Activated CD4-positive, alpha-beta T cell treated with anti-CD3 and anti-CD28 coated beads for 24 hours (primary cell): Measurements from ENCODE around the gene BRD3OS.
A peak's percentile ranks its signal among the peaks of the same experiment; 100 is the strongest.

Source experiments
- DNase-seq, 2 donors: peaks; one replicate each; pipeline ENCODE4 v3.0.0-alpha.2; 2020; ENCODE audit warnings: low read depth in 2 of 2

The BRD3OS gene

DNA sequence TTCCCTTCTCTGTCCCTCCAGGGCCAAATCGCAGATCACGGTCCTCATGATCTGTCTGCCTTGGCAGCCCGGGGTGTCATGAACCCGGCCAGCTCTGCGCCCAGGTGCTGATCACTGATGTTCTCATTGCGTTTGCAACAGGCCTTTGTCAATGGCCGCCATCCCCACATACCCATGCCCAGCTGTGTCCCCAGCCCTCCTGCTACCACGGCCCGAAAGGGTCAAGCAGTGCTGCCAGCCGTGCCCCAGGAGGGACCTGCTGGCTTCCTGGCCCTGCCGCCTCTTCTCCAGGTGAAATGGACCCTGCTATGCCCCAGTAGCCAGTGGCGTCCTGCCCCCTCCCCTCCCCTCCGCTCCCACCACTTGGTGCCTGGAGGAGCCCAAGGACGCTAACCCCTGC is 20.4 kb upstream of the BRD3OS start:
- no peak for DNase-seq

DNA sequence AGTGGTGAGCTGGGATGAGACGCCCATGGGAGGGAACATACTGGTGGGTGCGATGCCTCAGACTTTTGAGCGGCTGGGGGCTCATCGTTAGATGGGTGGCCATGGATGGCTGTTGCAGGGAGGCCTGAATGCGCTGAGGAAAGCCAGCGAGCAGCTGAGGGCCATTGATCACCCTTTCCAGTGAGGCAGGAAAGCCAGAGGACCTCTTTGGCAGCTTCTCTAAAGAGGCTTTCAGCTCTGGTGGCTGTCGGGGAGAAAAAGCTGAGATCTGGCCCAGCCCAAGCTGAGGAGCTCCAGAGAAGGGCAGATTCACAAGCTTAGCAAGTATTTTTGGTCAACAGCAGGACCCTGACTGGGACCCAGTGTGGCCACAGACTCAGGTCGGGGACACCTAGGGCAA is 19.9 kb upstream of the BRD3OS start:
- no peak for DNase-seq

DNA sequence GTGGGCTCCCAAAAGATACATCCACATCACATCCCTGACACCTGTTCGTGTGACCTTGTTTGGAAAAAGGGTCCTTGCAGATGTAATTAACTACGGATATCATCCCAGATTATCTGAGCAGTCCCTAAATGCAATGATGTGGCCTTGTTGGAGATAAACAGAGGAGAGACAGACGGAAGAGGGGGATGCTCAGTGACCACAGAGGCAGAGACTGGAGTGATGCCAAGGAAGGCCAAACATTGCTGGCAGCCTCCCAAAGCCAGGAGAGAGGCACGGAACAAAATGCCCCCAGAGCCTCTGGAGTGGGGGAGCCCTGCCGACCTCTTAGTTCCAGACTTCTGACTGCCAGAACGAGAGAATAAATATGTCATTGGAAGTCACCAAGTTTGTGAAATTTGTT is 18.1 kb upstream of the BRD3OS start:
- DNase-seq, result no peak

DNA sequence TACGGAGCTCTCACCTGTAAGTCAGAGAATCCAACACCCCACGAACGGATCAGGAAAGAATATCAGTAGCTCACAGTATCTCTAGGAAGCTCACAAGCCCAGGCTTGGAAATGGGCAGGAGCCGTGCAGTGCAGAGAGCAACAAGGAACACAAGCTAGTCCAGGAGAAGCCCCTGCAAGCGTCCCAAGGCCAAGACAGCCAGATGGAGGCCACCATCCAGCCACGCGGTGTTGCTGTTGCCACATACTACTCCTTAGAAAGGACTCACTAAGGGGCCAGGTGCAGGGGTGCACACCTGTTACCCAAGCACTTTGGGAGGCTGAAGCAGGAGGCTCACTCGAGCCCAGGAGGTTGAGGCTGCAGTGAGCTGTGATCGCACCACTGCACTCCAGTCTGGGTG is 17.7 kb upstream of the BRD3OS start:
- no peak for DNase-seq

DNA sequence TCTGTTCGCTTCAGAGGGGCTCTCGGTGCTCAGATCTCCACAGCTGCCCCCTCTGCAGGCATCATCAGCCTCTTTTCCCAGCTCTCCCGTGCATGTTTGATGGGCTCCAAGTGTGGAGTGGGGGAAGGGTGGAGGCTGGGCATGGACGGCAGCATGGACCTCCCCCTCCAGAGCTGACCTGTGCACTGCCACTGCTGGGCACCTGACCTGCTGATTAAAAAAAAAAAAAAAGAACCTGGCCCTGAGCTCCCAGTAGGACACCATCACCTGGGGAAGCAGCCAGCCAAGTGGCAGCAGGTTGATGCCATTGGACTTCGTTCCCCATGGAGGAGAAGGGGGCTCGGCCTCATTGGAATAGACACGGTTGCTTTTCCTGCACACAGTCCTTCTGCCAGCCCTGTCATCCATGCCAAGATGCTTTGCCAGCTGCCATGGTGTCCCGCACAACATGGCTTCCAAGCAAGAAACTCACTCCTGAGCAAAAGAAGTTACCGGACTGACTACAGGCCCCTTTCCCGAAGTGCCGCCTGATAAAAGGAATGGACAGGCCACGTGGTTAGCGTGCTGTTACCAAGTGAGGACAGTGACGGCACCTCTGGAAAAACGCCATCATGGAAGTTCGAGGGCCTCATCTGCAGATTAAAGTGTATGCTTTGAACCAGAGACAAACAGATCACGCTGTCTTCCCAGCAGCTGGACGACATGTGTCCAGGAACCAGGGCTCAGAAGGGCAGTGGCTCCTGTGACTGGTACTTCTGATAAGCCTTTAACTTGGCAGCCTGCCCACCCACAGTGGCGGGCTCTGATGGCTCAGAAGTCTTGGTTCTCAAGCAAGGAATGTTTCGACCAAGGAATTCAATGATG is 14.7 kb upstream of the BRD3OS start:
- no peak for DNase-seq

DNA sequence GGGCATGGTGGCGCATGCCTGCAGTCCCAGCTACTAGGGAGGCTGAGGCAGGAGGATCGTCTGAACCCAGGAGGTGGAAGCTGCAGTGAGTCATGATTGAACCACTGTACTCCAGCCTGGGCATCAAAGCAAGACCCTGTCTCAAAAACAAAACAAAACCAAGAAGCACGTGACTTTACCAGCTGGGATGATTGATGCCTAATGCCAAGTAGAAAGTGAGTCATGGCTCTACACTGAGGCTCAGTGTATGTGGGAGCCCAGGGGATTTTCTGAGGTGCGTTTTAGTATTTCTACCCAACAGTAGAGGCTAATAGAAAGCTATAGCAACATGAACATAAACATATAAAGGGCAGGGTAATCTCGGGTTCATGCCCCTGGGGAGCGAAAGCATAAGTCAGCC is 13.9 kb upstream of the BRD3OS start:
- no peak for DNase-seq

DNA sequence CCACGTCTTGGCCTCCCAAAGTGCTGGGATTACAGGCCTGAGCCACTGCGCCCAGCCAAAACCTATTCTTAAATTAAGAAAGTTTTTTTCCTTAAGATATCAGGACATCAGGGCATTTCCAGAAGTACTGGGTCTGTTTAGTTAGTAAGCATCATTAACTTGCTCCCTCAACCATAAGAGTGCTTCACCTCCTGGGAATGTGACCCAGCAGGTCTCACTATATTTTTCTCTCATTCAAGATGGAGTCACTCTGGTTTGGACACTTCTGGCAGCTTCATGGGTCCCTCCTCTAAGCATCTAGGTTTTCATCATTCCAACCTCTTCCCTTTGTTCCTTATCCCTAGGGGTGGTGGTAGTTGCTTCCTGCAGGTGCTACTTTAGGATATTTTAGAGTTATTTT is 10.3 kb upstream of the BRD3OS start:
- DNase-seq, result no peak

DNA sequence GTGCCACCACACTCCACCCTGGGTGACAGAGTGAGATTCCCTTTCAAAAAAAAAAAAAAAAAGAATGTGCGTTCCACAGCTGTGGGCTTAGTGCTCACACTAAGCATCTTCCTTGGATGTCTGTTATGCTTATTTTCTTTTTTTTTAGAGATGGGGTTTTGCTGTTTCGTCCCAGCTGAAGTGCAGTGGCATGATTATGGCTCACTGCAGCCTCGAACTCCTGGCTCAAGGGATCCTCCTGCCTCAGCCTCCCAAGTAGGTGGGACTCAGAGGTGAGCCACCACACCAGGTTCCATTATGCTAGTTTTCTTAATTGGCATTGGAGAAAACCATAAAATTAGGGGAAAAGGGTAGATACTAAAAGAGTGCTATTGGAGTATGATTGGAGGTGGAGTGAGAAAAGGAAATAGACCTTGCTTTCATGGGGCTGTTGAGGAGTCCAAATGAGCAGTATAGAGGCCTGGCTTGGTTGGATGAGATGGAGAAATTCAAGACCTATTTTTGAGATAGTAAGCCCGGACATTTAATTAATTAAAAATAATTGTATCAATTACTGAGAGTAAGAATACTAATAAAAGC is 978 bp upstream of the BRD3OS start:
- DNase-seq, result no peak

DNA sequence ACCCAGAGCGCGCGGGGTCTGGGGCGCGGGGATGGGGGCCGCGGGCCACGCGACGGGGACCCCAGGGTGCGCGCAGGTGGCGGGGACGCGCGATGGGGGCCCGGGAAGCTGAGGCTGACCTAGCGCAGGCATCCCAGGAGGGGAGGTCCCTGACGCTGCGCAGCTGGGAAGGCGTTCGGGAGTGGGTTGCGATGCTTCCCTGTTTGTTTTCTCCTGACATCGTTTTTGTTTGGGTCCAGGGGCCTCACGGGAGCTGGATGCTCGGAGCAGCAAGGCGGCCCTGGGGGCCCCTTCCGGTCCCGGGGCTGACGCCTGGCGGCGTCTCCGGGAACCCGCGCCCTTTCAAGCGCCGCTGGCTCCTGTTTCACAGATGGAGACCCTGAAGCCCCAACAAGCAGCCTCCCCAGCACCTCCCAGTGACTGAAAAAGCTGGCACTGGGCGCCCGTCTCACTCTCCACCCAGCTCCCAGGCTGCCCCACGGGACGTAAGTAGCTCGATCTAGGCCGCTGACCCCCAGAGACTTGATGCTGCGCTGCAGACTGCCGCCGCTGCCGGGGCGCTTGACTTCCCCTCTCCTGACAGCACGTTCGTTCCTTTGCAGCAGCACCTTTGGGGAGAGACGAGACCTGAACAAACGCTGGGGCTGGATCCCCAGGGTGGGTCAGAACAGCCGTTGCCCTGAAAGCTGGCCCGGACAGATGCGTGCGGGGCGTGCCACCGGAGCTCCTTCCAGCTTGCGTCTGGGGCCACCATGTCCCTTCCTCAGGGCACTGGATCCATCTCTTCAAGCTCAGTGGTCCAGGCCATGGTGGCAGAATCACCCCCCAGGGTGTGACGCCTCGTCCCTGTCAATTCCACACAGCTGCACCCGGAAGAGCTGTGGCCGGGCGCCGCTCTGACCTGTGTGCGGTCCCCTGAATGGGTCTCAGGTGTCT is 593 bp downstream of the BRD3OS start:
- DNase-seq, result peak; percentile 21 to 24

DNA sequence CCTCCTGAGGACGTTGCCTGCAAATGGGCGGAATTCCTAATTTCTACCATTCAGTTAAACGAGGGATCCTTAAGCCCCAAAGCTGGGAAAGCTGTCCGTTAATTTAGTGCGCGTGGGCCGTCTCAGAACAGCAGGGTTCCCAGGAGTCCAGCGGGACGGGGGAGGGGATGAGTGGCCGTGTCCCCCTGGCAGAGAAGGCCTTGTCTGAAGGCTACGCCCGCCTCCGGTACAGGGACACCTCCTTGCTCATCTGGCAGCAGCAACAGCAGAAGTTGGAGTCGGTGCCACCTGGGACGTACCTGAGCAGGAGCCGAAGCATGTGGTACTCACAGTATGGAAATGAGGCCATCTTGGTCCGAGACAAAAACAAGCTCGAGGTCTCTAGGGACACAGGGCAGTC is 1.3 kb downstream of the BRD3OS start:
- DNase-seq, result no peak

DNA sequence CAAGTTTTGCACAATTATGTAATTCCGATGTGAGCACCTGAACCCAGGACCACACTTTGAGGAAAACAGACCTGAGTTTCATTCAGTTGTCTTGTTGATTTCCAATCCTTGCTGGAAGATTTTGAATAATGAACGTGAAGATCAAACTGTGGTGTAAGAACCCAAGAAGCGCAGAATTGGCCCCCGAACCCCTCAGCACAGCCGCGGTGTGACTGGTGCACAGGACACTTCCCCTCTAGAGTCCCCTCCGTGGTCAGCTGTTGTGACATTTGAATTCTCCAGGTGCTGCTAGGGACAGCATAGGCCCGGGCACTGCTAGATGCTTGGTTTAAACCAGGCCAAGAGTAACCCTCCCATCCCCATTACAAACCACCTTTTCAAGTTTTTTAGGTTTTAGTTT is 1.7 kb downstream of the BRD3OS start:
- no peak for DNase-seq

DNA sequence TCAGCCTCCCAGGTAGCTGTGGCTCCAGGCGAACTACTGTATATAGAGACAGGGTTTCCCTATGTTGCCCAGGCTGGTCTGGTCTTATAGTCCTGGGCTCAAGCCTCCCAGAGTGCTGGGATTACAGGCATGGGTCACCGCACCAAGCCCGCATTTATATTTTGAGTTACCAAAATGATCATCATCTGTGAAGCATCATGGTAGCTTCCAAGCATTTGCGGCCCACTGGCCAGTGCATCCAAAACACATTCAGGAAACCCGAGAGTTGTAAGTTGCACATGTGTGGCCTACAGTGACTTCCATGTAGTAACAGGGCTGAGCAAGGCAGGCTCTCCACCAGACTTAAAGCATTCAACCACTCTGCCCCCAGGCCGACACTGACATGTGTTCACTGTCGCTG is 2.3 kb downstream of the BRD3OS start:
- DNase-seq, result no peak

DNA sequence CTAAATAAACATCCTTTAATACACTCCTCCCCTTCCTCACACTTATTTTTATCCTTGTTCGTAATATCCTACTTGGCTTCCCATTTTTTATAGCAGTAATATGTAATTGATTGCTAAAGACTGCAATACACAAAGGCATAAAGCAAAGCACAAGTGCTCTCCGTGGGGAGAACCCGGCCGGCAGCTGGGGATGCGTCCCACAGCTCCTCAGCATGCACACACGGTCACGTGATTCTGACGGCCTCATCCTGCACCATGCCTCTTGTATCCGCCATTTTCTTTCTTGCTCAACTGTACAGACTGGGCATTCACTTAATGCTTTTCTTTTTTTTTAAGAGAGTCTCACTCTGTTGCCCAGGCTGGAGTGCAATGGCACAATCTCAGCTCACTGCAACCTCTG is 2.8 kb downstream of the BRD3OS start:
- no peak for DNase-seq

DNA sequence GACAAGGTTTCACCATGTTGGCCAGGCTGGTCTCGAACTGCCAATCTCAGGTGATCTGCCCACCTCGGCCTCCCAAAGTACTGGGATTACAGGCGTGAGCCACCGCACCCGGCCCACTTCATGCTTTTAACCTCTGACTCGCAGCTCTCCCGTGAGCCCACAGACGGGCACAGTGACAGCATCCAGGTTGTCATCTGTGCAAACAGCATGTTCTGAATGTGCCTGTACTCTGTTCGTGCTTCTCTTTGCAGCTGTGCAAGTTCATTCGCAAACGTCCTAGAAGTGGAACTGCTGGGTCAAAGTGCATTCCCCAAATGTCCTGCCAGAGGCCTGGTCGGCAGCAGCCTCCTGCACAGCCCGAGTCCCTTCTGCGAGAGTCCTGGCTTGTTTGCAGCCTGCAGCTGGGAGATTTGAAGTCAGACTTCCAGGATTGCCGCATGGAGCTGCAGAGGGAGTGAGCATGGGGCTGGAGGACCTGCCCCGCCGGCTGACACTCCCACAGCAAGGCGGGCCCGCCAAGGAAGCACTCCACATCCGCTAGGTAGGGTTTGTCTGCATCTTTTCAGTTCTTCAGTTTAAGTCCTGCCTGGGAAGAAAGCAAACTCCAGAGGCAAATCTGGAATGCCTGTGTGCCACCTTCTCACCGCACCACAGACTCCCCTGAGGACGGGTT is 3.4 kb downstream of the BRD3OS start:
- no peak for DNase-seq

DNA sequence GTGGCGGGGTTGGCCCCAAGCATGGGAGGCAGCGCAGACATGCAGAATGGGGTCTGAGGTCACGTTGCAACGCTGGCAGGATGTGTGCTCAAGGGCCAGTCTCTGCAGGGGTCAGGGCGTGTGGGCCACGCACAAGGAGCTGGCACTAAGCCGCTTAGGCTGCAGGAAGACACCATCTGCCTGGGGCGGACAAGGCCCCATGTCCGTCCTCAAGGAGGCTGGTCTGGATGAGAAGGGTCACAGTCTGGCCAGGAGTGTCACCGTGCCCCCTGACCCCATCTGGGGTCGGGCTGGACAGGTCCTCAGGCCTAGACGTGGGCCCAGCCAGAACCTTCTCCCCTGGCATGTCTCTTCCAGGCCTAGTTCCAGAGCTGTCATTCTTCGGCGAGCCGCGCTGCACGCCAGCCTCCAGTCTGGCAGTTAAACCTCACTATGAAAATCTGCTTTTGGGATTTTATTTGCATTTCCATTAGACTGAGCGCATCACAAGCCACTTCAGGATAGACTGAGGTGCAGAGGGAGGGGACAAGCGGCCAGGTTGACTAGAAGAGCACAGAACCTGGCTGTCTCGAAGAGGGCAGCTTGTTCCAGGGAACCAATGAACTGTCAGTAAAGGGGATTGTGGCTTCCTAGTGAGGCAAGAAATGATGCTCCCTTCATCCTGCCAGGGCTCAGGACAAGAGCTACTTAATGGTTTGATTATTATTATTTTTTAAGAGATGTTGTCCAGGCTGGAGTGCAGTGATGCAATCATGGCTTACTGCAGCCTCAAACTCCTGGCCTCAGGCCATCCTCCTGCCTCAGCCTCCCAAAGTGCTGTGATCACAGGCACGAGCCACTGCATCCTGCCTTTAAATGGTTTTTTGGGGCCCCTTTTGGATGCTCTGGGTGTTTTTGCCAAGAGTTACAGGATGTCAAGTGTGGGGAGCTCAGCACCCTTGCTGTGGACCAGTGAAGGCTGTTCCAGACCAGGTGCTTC is 4.3 kb downstream of the BRD3OS start:
- DNase-seq, result no peak

DNA sequence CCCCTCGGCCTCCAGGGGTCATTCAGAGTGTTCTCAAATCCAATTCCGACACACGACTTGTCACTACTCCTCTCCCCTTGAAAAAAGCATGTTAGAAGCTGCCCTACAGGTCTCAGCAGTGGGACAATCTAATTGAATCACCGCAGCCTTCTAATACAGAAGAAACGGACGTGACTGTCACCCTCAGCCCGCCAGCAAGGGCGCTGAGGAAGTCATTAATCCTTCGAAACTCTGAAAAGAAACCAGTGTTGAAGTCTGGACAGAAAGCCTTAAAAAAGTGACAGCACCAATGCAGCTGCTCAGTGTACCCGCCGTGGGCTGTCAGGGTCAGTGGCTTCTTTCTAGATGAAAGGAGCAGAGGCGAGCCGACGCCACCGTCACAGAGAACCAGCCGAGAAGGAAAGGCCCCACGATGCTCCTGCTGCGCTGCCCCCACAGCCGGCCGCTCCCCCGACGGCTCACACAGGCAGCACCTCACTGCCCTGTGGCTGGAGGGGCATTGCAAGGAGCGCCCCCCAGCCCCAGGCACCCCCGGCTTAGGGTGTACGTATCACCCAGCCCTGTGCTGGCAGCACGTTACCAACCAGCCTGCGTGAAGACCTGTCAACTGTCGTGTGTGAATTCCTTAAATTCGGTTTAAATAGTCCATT is 5.7 kb downstream of the BRD3OS start:
- no peak for DNase-seq

DNA sequence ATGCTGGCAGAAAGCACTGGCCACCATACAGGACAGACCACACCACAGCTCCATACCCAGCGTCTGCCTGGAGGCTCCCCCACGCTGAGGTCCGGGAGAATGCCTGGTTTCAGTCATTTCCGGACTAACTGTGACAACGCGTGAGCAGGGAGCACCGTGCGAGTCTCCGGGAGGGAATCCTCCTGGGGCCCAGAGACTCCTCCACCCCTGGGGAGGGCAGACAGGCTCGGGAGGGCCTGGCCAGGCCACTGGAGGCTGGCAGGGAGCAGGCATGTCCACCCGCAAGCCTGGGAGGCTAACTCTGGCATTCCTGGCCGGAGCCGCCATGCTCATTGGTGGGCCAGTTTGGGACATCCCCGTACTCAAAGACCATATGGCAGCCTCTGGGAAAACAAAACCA is 6.5 kb downstream of the BRD3OS start:
- DNase-seq, result no peak

DNA sequence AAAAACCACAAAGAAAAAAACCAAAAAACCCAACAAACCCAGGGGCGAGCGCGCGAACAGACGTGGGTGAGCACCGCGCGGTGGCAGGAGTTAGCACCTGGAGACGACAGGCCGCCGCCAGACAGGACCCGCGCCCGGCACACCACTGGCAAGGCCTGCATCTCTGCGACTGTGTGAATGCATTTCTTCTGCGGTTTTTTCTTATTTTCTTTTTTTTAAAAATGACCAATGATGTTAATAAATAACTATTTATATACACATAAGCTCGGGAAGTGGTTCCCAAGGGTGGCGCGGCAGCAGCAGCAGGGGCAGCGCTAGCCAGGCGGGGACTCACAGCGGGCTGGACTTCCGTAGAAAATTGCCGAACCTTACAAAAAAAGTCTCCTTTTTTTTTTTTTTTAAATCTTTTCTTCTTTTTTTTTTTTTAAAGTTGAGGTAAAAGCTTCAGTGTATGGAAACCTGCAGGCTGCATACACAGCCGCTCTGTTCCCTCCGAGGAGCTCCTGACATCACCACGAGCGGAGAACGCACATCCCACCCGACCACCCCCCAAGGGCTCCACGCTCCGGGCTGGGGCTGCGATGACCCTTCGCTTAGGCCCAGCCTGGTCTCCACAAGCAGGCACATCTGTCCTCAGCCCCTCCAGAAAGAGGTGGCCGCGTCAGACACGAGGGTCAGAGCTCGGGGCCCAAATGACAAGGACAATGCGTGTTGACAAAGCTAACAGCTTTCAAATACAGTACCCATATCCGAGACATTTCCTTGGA is 7.4 kb downstream of the BRD3OS start:
- DNase-seq, result no peak

DNA sequence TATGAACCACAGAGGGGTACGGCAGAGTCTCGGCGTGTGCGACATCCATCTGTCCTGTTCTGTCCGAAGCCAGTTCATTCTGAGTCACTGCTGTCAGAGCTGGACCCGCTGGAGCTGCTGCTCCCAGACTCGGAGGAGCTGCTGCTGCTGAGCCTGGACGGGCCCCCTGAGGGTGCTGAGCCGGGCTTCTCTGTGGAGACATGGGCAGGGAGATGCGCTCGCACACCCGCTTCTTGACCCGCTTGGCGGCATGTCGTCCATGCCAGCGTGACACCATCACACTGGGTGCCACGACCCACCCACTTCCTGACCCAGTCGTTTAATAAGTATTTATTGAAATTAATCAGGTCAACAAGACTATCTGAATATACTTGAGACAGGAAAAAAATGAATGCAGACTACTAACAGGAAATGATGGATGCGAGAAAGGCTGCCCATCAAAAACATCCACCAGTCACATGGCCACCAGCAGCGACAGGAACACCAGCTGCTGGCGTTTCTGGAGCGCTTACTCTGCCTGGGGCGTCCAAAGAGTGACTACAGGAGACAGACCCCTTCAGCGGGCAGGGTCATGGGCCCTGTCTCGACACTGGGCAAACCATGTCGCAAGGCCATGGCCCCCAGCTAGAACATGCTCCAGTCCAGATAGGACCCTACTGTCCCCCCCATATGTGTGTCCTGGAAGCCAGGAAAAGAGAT is 8.4 kb downstream of the BRD3OS start:
- DNase-seq, result no peak
